C4-2B (cell line): ENCODE results near the gene MEIS1.

ENCODE experiments used
- H3K27ac ChIP-seq: fragments of 450-650 bp; 2 replicates; pipeline ENCODE4 v1.5.1; 2017
- CTCF ChIP-seq: fragments of 450-650 bp; conservative IDR thresholded peaks from 2 replicates; pipeline ENCODE4 v1.5.1; 2017; ENCODE audit warnings: mild to moderate bottlenecking
- ZFX ChIP-seq: fragments of 450-650 bp; IDR thresholded peaks from 2 replicates; pipeline ENCODE4 v1.6.1; 2017

Gene MEIS1

GRCh38 chr2:66432801-66433694 lies 1.9 kb upstream of the MEIS1 start:
- H3K27ac ChIP-seq: peak overlapping the region; percentile 62; the same call in 1 of the 2 replicates
- no peak for TF ChIP-seq CTCF
- no peak for TF ChIP-seq ZFX

- TF ChIP-seq CTCF (no peak), ZFX (no peak)
These were observed 1.3 kb upstream of the MEIS1 start for GRCh38 chr2:66433695-66433944.

GRCh38 chr2:66433945-66434678 lies 813 bp upstream of the MEIS1 start:
- peak overlapping the region; percentile 62 for H3K27ac ChIP-seq
- TF ChIP-seq ZFX (no peak), CTCF (no peak)

More at GRCh38 chr2:66433695-66433944, 1.3 kb upstream of the MEIS1 start:
- peak overlapping the region; percentile 62 for H3K27ac ChIP-seq

GRCh38 chr2:66435549-66435875 lies 587 bp downstream of the MEIS1 start:
- TF ChIP-seq ZFX (no peak), CTCF (no peak)
- peak overlapping the region; percentile 62 for H3K27ac ChIP-seq

GRCh38 chr2:66435963-66436362 lies 1.0 kb downstream of the MEIS1 start:
- H3K27ac ChIP-seq: no peak overlapping the region
- no peak for TF ChIP-seq ZFX
- no peak for TF ChIP-seq CTCF

GRCh38 chr2:66436581-66437001 lies 1.7 kb downstream of the MEIS1 start:
- no peak for TF ChIP-seq ZFX
- no peak for TF ChIP-seq CTCF
- H3K27ac ChIP-seq: no peak overlapping the region

- TF ChIP-seq ZFX (no peak), CTCF (no peak)
- no peak overlapping the region for H3K27ac ChIP-seq
These were observed 2.3 kb downstream of the MEIS1 start for GRCh38 chr2:66437109-66437690.
